K562 (cell line): ENCODE results near the gene DHRS13. TPM values are rescaled to one million over a fixed set of nuclear protein-coding genes. Genes with fewer than 3 reads are reported as not detected.

Experiments
- BCLAF1 ChIP-seq, 2 experiments: fragments of 450-650 bp in 1 of 2; IDR thresholded peaks; 2 replicates each; pipeline ENCODE4 v1.6.1; 2011 to 2017; ENCODE audit warnings: low read depth in 2 of 2, antibody characterized with exemption in 1 of 2, borderline replicate concordance in 1 of 2, low read length in 1 of 2, mild to moderate bottlenecking in 1 of 2, mixed read lengths in 1 of 2; ENCODE audit not compliant: control insufficient read depth in 1 of 2
- BRCA1 ChIP-seq, 2 experiments: fragments of 450-650 bp in 1 of 2; sonication (generic) in 1 of 2; formaldehyde crosslinking in 1 of 2; IDR thresholded peaks; 2 replicates each; pipeline versions ENCODE4 v1.5.0 to v1.6.1; 2017 to 2020; ENCODE audit warnings: mild to moderate bottlenecking in 1 of 2, missing genetic modification reagents in 1 of 2
- CEBPZ ChIP-seq: fragments of 150-350 bp; IDR thresholded peaks from 2 replicates; pipeline ENCODE4 v1.6.1; 2014; ENCODE audit warnings: low read depth, mild to moderate bottlenecking, low read length, borderline replicate concordance
- EWSR1 ChIP-seq: fragments of 450-650 bp; IDR thresholded peaks from 2 replicates; pipeline ENCODE4 v1.6.1; 2018; ENCODE audit warnings: borderline replicate concordance, mild to moderate bottlenecking, low read depth, moderate library complexity; ENCODE audit not compliant: partially characterized antibody
- NR2C1 ChIP-seq, 2 experiments: fragments of 450-650 bp; IDR thresholded peaks; 2 replicates each; pipeline ENCODE4 v1.6.1; 2017; ENCODE audit warnings: mild to moderate bottlenecking in 2 of 2, antibody characterized with exemption in 1 of 2, inconsistent platforms in 1 of 2, missing compliant biosample characterization in 1 of 2, missing genetic modification characterization in 1 of 2
- PRMT5 ChIP-seq: sonication (generic); formaldehyde crosslinking; IDR thresholded peaks from 2 replicates; pipeline ENCODE4 v1.5.0; 2020; ENCODE audit warnings: missing genetic modification reagents
- PTBP1 ChIP-seq: fragments of 200-400 bp; formaldehyde crosslinking; IDR thresholded peaks from 2 replicates; pipeline ENCODE4 v1.6.1; 2017; ENCODE audit warnings: low read depth, low read length
- TBL1XR1 ChIP-seq, 2 experiments: IDR thresholded peaks; 2 replicates each; pipeline ENCODE4 v1.6.1; 2012; ENCODE audit warnings: improper control_type of control experiment in 2 of 2, low read length in 2 of 2, mild to moderate bottlenecking in 1 of 2
- ZNF407 ChIP-seq: fragments of 450-650 bp; IDR thresholded peaks from 2 replicates; pipeline ENCODE4 v1.6.1; 2016; ENCODE audit warnings: low read depth
- polyA plus RNA-seq, 8 experiments: library from polyadenylated mRNA; depleted of rRNA in 4 of 8; stranded (reverse) in 5 of 8; unstranded in 3 of 8; fragments of >200 nt; fragmentation: Nextera tagmentation in 2 of 8; fragmentation: Illumina TruSeq in 1 of 8; extraction: Ambion mirVana in 2 of 8; extraction: Trizol in 1 of 8; gene quantifications; 2 replicates each; pipeline versions ENCODE4 v1.2.1 to v1.2.3, GENCODE V29; 2011 to 2014; ENCODE audit warnings: inconsistent platforms in 1 of 8, missing spikeins in 1 of 8
- total RNA-seq, 7 experiments: library from RNA; depleted of rRNA in 6 of 7; stranded (reverse); fragments of >200 nt in 6 of 7; fragmentation: Illumina TruSeq in 2 of 7; extraction: Trizol in 2 of 7; gene quantifications; 2 replicates each; pipeline versions ENCODE4 v1.2.1 to v1.2.3, GENCODE V29; 2011 to 2021; ENCODE audit warnings: low replicate concordance in 1 of 7

DHRS13 gene
- total and polyA plus RNA-seq, 9 of the 15 experiments (the other 6 are each of a cell fraction or from before 2014, with no cell fraction given) = 0.32 to 52.3 (median 34.3) TPM; not detected in 1

- TF ChIP-seq NR2C1 (IDR thresholded peaks at IDR 0.05) (peak; percentile 99), NR2C1 (tag; IDR thresholded peaks at IDR 0.05) (peak; percentile 100), PRMT5 (CRISPR knock-in tag) (no peak), EWSR1 (no peak), CEBPZ (no peak), BCLAF1 (IDR thresholded peaks at IDR 0.05; ENCODE audit: borderline replicate concordance in 1 of 2, control insufficient read depth in 1 of 2, low read depth in 2 of 2, low read length in 1 of 2) (0 out of 4 replicates have a peak, but pooled peaks of 1 of the 2 experiments have one; percentile 75), ZNF407 (no peak), BRCA1 (IDR thresholded peaks at IDR 0.05) (no peak), BRCA1 (CRISPR knock-in tag; IDR thresholded peaks at IDR 0.05) (no peak), PTBP1 (no peak), TBL1XR1 (IDR thresholded peaks at IDR 0.05; ENCODE audit: low read length in 2 of 2) (no peak)
Observed at GRCh38 chr17:28951991-28952975, 49.4 kb upstream of the DHRS13 start (continued).
